ENCODE data around the gene THEM4.

Gene THEM4

DNA sequence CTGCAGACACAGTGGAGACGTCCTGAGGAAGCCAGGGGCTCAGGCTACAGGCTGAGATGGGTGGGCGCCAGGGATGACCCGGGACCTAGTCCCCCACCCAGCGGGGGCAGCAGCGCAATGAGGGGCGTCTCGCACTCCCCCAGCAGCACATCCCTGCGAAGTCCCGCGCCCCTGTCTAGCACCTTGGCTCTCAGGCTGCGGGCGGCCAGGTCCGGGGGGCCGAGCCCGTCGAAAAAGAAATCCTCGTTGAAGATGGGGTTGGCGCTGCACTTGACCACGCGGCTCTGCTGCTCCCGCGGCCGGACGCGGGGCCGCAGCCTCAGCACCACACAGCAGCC is 71.5 kb downstream of the THEM4 start:
- no peak for DNase-seq (ENCODE audit: low spot score)

DNA sequence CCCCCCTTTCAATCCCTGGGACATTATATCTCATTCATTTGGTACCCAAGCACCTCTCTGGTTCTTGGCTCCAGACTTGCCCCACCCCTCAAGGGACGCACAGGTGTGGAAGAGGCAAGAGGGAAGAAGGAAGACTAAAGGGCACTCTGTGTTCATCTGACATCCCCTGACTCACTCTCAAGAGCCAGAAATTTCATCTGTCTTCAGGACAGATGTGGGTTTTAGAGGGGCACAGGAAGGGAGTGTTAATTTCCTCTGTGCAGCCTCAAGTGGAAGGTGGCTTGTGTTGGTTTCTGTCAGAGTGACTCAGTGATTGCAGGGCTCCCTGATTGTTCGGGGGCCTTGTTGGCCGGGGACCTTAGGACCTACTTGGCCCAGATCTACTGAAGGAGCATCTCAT is 72.1 kb downstream of the THEM4 start:
- DNase-seq (ENCODE audit: low spot score), result no peak

DNA sequence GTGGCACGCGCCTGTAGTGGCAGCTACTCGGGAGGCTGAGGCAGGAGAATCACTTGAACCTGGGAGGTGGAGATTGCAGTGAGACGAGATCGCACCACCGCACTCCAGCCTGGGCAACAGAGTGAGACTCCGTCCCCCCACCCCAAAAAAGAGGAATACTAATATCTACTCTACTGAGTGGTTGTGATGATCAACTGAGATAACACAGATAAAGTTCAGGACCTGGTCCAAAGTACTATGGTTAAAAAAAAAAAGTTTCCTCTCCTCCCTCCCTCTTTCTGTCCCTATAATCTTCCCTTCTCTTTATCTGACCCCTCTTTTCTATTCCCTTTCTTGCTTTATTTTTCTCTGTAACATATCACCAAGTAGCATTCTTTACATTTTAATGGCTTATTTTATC is 73.7 kb downstream of the THEM4 start:
- no peak for DNase-seq (ENCODE audit: low spot score)

- DNase-seq (ENCODE audit: low spot score), result no peak
Measured at GRCh38 chr1:151834239-151834638, 75.1 kb downstream of the THEM4 start.

- DNase-seq (ENCODE audit: low spot score), result no peak
Measured at GRCh38 chr1:151833172-151833900, 76.0 kb downstream of the THEM4 start.

GRCh38 chr1:151832318-151832980 is 76.9 kb downstream of the THEM4 start:
- peak; percentile 54 for DNase-seq (ENCODE audit: low spot score)

- DNase-seq (ENCODE audit: low spot score), result no peak
Measured at GRCh38 chr1:151831605-151832004, 77.7 kb downstream of the THEM4 start, which contains the start of gene RORC. Gene RORC (minus strand): TSS chr1:151831802. CDS start chr1:151831764, 38 bp downstream.

DNA sequence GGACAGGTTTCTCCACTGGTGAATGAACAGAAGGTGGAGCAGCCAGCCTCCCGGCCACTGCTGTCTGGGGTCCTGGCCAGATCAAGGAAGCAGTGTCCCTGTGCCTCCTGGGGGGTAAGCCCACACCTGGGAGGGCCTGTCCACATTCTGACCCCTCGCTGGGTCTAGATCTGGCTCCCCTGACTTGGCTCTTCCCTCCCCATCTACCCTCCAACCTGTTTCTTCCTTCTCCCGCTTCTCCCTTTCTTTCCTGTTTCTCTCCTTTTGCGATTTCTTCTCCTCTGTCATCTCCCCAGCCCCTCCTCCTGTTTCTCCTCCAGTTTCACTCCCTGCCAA is 78.1 kb downstream of the THEM4 start:
- DNase-seq (ENCODE audit: low spot score), result no peak

DNA sequence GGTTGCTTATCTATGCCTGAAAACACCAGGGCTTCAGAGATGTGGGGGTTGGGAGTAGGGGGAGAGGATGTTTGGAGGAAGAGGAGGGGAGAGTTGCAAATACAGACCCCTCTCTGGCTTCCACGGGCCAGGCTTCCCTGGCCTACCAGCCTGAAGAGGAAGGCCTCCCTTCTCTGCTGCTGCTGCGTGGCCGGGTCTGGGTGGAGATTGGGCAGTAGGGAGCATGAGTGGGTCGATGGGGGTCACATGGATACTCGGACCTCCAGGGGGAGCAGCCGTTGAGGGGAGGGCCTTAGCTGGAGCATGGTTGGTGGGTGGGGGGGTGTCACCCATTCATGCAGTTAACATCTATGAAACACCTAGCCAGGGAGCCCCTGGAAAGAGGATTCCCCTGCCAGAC is 79.3 kb downstream of the THEM4 start:
- DNase-seq (ENCODE audit: low spot score), result no peak

GRCh38 chr1:151829352-151830046 is 79.8 kb downstream of the THEM4 start:
- no peak for DNase-seq (ENCODE audit: low spot score)

- DNase-seq (ENCODE audit: low spot score), result peak; percentile 63
Measured at GRCh38 chr1:151828921-151829320, 80.4 kb downstream of the THEM4 start.

DNA sequence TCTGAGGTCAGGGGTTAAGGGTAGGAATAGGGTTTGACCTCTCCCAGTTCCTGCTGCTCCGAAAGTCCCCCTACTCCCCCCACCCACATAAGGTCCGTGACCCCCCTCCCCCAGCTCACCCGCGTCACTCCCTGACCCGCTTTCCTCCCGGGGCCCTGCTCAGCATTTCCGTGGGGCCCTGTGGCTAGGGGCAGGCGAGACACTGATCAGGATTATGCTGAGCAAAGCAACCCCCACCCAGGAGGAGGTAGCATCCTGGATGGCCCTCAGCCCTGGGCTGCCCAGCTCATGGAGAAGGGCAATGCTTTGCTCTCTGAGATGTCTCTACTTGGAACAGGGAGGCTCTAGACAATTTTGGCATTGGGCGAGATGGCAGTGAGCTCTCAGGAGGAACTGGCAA is 81.5 kb downstream of the THEM4 start:
- DNase-seq (ENCODE audit: low spot score), result no peak

GRCh38 chr1:151825751-151826660 is 83.3 kb downstream of the THEM4 start:
- DNase-seq (ENCODE audit: low spot score), result no peak

DNA sequence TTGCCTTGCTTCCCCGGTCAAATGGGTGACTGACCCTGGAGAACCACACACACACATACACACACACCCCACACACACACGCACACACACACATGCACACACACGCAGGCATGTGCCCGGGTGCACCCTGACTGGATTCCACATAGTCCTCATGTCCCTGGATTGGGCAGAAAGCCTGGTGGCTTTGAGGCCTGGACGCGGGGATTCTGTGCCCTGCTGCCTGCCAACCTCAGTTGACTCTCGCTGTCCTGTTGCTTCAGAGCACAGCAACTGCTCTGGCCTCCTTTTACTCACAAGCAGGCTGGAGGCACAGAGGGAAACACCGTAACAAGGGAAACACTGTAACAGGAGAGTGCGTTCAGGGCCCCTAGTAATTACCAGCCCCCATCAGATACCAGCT is 84.1 kb downstream of the THEM4 start:
- DNase-seq (ENCODE audit: low spot score), result no peak

All from GM03348 (cell line).